HL-60 (cell line): ENCODE data around the gene THOC6.
"Not testable (repeated sequence)": the region's sequence is repeated elsewhere in the genome, so short reads cannot be mapped to it uniquely, and the experiment has no call there.

Experiments
- POLR2AphosphoS5 ChIP-seq: IDR thresholded peaks from 2 replicates; pipeline ENCODE4 v1.6.1; 2012; ENCODE audit warnings: low read depth
- REST ChIP-seq: IDR thresholded peaks from 2 replicates; pipeline ENCODE4 v1.6.1; 2012; ENCODE audit warnings: low read depth; ENCODE audit not compliant: insufficient replicate concordance
- TF ChIP-seq, protein P1 (sequence below): IDR thresholded peaks from one replicate; pipeline ENCODE4 v1.5.1; 2011; ENCODE audit warnings: low read length, control low read depth, inconsistent platforms; ENCODE audit not compliant: insufficient read depth

- TF ChIP-seq, protein P1, sequence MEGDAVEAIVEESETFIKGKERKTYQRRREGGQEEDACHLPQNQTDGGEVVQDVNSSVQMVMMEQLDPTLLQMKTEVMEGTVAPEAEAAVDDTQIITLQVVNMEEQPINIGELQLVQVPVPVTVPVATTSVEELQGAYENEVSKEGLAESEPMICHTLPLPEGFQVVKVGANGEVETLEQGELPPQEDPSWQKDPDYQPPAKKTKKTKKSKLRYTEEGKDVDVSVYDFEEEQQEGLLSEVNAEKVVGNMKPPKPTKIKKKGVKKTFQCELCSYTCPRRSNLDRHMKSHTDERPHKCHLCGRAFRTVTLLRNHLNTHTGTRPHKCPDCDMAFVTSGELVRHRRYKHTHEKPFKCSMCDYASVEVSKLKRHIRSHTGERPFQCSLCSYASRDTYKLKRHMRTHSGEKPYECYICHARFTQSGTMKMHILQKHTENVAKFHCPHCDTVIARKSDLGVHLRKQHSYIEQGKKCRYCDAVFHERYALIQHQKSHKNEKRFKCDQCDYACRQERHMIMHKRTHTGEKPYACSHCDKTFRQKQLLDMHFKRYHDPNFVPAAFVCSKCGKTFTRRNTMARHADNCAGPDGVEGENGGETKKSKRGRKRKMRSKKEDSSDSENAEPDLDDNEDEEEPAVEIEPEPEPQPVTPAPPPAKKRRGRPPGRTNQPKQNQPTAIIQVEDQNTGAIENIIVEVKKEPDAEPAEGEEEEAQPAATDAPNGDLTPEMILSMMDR: not testable (repeated sequence)
- not testable (repeated sequence) for TF ChIP-seq REST, POLR2AphosphoS5
Observed at GRCh38 chr16:3072148-3072547, 48.3 kb downstream of the THOC6 start.
